DMS153 (cell line): ENCODE data around the gene LINGO1.

ENCODE experiments used
- DNase-seq: peaks from one replicate; lab custom pipeline; 2025; lab: John Stamatoyannopoulos, UW

The LINGO1 gene

DNA sequence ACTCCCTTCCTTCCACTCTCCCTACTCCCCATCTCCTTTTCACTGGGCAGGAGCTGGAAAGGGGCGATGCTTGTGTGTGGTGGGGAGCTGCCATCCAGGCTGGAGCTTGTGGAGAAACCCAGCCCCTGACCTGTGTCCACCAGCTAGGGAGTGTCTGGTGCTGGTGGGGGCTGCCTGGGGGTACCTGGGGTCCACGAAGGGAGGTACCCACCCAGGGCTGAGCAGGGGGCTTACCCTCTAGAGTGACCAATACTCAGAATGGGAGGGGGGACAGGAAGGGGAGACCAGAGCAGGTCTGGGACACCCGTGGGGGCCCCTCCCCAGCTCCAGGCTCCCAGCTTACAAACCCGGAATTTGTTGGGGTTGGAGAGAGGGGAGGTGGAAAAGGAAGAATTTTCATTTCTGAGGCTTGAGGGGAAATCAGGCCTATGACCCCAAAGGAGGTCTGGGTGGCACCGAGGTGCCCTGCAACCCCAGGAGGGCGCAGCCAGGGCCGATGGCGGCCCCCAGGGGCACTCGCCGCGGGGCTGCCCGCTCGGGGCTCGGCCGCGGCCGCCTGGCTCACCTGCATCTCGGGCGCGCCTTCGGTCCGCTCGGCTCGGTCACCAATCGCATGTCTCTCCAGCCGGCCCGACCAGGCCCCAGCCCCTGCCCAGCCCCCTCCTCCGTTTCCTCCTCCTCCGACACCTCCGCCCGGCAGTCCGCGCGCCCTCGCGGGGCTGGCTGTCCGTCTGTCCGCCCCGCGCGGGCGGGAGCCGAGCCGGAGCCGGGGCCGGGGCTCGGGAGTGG is 773 bp downstream of the LINGO1 start:
- DNase-seq, result no peak

- DNase-seq, result no peak
Measured at GRCh38 chr15:77630956-77631744, 1.6 kb downstream of the LINGO1 start.

- DNase-seq, result no peak
Measured at GRCh38 chr15:77630056-77630455, 2.7 kb downstream of the LINGO1 start.

DNA sequence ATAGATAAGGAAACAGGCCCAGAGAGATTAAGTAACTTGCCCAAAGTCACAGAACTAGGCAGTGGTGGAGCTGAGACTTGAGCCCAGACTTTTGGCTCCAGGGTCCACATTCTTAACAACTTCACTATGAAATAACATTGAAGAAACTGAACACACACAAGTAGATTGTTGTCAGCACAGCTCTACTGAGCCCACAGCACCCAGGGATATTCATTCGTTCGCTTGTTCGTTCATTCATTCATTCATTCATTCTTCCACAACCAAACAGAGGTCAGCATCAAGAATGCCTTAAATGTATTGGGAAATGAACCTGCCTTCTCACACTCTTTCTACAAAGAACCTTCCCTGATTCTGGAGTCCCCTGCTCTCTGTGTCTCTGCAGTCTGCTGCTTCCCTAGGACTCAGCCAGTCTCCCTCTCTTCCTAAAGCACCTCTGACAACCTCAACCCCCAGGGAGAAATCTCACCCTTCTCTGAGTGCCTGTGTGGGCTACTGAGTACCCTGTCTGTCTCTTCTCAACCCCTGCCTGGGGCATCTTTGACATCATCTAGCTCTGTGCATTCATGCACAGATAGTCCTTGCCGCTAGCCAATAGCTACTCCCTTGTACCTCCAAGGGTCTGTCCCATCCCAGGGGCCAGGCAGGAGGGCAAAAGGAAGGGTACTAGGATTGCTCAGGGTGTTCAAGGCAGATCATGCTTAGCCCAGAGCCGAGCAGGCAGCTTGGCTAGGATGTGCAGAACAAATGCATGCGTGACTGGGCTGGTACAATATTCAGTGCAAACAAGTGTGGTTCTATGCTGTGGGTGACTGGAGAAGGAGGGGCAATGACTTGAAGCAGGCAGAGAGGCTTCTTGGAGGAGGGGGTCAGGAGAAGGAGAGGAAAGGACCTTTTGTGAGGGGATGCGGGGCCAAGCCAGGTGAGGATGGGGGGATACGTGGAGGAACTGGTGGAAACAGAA is 3.4 kb downstream of the LINGO1 start:
- no peak for DNase-seq

DNA sequence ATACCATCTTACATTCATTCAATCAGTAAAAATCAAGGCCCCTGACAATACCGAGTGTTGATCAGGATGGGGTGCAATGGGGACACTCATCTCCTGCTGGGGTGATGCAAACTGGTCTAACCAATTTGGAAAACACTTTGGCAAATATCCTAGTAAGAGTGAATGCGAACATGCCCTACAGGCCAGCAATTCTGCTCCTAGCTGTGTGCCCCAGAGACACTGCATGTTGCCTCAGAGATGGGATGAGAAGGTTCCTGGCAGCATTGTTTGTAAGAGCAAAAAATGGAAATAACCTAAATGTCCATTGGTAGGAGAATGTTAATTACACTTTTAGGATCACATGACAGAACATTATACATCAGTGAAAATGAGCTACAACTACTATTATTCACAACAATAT is 4.7 kb downstream of the LINGO1 start:
- DNase-seq, result no peak

DNA sequence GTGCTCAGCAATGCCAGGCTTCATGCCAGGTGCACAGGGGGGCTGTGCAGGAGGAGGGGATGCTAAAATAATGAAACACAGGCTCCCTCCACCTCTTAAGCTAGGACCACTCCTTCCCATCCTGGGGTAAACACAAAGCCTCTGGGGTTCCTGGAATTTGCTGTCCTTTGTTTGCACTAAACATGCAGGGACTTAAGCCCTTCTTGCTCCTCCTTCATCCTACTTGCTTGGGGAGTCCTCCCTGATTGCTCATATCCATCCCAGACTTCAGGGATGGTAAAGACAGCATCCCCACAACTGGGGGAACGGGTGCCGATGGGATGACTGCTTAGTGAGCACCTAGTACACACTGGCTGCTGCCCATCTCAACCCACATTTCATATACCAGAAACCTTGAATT is 5.1 kb downstream of the LINGO1 start:
- no peak for DNase-seq

- DNase-seq, result no peak
Measured at GRCh38 chr15:77627067-77627466, 5.6 kb downstream of the LINGO1 start.

DNA sequence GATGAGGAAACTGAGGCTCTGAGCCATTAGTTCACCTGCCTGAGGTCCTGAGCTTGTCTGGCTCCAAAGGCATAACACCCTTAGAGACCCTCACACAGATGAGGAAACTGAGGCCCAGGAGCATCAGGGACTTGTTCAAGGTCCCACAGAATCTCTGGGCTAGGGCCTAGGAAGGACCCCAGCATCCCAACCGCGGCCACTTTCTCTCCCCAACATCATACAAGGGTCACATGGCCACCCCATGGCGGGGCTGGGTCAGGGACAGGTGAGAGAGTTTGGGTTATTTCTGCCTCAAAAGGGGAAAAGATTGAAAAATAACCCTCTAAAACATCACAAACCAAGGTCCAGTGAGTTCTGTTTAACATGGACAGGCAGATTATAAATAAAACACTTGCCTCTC is 6.7 kb downstream of the LINGO1 start:
- no peak for DNase-seq

DNA sequence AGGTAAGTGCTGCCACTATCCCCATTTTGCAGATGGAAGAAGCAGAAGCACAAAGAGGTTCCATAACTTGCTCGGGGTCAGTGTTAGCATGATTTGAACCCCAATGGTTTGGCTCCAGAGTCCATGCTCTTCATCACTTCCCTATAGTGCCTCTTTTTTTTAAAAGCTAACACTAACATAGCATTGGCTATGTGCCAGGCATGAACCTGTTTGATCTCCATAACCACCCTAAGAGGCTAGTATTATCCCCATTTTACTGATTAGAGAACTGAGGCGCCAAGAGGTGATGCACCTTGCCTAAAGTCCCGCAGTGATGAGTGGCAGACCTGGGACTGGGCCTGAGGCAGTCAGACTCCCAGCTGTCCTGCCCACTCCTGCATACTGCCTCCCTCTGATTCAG is 7.3 kb downstream of the LINGO1 start:
- DNase-seq, result no peak

GRCh38 chr15:77624868-77625267 is 7.8 kb downstream of the LINGO1 start:
- no peak for DNase-seq

GRCh38 chr15:77623755-77624524 is 8.8 kb downstream of the LINGO1 start:
- DNase-seq, result no peak

DNA sequence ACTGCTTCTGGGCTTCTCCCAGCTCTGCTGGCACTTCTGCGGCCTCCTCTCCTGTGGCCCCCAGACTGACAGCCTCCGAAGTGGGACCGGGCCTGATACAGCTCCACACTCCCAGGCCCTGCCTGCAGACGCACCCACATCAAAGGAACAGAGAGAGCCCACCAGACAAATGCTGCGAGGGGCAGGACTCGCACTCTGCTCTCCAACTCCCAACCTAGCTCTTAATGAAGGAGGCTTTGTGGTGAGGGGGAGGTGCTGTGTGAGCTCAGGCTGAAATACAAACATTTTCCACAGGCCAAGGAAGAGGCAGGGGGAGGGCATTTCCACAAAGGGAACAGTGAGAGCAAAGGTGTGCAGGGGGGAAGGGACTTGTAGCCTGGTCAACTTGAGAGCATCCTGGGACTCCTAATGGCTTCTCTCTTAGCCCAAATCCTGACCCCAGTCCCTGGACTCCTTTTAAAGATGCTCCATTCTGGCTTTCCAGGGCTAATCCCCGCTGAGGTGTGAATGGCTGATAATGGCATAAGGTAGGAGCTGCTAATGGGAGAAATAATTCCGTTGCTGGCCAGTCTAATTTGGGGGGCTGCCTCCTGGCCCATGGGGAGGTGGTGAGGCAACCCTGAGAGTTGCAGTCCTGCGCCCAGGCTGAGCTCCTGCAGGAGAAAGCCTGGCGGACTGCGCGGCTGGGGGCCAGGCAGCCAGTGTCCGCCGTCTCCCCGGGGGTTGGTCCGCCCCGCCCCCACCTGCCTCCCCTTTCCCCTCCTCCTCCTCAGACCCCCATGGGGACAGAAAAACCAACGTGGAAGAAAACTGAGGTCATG is 9.6 kb downstream of the LINGO1 start:
- no peak for DNase-seq

DNA sequence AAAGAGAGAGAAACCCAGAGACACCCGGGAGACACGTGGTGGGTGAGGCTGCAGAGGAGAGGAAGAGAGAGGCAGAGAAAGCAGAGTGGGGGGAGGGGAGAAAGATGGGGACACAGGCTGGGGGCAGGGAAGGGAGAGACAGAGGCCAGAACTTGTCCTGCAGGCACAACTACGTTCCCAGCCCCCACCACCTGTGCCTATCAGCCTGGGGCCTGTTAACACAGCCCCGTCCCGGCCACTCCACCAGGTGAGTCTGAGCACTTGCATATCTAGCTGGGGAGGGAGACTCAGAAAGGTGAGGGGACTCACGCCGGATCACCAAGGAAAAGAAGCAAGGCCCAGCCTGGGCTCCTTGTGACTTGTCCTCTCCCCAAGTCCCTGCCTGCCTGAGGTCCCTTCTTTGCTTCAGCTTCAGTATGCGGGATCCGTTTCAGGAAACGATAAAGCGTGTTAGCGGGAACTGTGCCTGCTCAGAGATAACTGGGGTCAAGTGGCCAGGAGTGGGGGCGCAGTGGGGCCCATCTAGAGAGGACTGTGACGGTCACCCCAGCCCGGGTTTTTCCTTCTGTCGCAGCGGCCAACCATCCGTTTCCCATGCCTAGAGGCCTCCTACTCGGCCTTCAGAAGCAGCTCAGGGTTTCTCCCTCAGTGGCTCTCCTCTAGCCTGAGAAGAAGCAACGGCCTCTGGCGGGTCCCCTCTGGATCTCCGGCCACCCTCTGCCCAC is 10.3 kb downstream of the LINGO1 start:
- no peak for DNase-seq

GRCh38 chr15:77621847-77622208 is 10.9 kb downstream of the LINGO1 start:
- no peak for DNase-seq

DNA sequence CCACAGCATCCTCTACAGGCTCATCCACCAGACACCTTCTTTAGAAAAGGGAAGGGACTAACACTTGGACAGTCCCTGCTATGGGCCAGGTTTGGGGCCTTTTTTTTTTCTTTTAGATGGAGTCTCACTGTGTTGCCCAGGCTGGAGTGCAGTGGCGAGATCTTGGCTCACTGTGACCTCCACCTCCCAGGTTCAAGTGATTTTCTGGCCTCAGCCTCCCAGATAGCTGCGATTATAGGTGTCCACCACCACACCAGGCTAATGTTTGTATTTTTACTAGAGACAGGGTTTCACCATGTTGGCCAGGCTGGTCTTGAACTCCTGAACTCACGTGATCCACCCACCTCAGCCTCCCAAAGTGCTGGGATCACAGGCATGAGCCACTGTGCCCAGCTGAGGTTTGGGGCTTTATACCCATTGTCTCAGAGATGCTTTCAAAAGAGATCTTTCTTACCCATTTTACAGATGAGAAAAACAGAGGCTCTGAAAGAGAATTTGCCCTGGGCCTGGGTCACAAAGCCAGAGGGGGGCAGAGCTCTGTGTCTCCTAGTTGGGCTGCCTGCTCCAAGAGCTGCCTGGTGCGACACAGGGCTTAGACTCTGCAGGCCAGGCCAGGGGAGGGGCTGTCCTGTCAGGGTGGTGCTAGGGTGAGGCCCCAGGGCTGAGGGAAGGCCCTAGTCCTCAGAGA is 11.6 kb downstream of the LINGO1 start:
- DNase-seq, result no peak

- DNase-seq, result no peak
Measured at GRCh38 chr15:77620297-77620696, 12.4 kb downstream of the LINGO1 start.

GRCh38 chr15:77619883-77620282 is 12.8 kb downstream of the LINGO1 start:
- no peak for DNase-seq

- DNase-seq, result no peak
Measured at GRCh38 chr15:77617476-77618230, 15.1 kb downstream of the LINGO1 start.

DNA sequence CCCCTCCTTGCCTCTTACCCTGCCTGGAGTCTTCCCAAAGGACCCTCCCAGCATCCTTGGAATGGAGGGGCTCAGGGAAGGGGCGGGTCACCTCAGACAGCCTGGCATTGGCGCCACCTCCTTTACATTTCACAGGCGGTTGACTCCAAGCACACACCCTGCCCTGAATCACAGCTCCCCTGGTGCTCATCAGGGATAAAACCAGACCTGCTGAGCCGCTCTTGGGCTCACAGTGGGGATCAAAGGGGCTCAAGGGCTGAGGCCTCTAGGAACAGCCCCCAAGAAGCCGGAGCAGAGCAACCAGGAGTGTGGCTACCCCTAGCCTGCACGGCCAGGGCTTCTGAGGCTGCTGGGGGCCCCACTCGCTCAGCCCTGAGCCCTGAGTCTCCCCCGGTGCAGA is 16.6 kb downstream of the LINGO1 start:
- no peak for DNase-seq
